DOHH2 (cell line): Measurements from ENCODE around the gene DENND11.

Source experiments
- H3F3A ChIP-seq: fragments of 200-600 bp; sonication (generic), shearing (Covaris generic); 2 replicates; pipeline ENCODE4 v1.6.0; 2016; ENCODE audit warnings: antibody characterized with exemption, mild to moderate bottlenecking; ENCODE audit not compliant: control insufficient read depth, insufficient read depth
- H3K27ac ChIP-seq: fragments of 200-600 bp; sonication (generic); 2 replicates; pipeline ENCODE4 v1.5.1; 2014; ENCODE audit warnings: low read depth, mild to moderate bottlenecking, low read length, moderate library complexity
- H3K27me3 ChIP-seq: fragments of 200-600 bp; sonication (generic); 2 replicates; pipeline ENCODE4 v1.6.1; 2014; ENCODE audit warnings: mild to moderate bottlenecking, low read length, mixed read lengths; ENCODE audit not compliant: control insufficient read depth
- H3K36me3 ChIP-seq: fragments of 200-600 bp; sonication (generic); 2 replicates; pipeline ENCODE4 v1.6.1; 2014; ENCODE audit warnings: mild to moderate bottlenecking, low read length, moderate library complexity, mixed read lengths; ENCODE audit not compliant: control insufficient read depth
- H3K4me1 ChIP-seq: fragments of 200-600 bp; sonication (generic); 2 replicates; pipeline ENCODE4 v1.6.1; 2014; ENCODE audit warnings: mild to moderate bottlenecking, low read length, mixed read lengths; ENCODE audit not compliant: control insufficient read depth
- H3K4me2 ChIP-seq: fragments of 200-600 bp; sonication (generic); 2 replicates; pipeline ENCODE4 v1.6.0; 2014; ENCODE audit warnings: mild to moderate bottlenecking, low read length, moderate library complexity
- H3K4me3 ChIP-seq: fragments of 200-600 bp; sonication (generic); 2 replicates; pipeline ENCODE4 v1.5.1; 2014; ENCODE audit warnings: mild to moderate bottlenecking, low read length, mixed read lengths
- H3K79me2 ChIP-seq: fragments of 200-600 bp; sonication (generic); 2 replicates; pipeline ENCODE4 v1.6.1; 2014; ENCODE audit warnings: mild to moderate bottlenecking, low read length, mixed read lengths; ENCODE audit not compliant: control insufficient read depth
- H3K9me2 ChIP-seq: fragments of 200-600 bp; sonication (generic); replicated peaks from 2 replicates; pipeline ENCODE4 v1.6.1; 2014; ENCODE audit warnings: mild to moderate bottlenecking, low read length, mixed read lengths; ENCODE audit not compliant: control insufficient read depth
- H3K9me3 ChIP-seq: fragments of 200-600 bp; sonication (generic); 2 replicates; pipeline ENCODE4 v1.6.1; 2014; ENCODE audit warnings: antibody characterized with exemption, low read length, mixed read lengths; ENCODE audit not compliant: control insufficient read depth, insufficient read depth
- H4K20me1 ChIP-seq: fragments of 200-600 bp; sonication (generic); 2 replicates; pipeline ENCODE4 v1.6.0; 2014; ENCODE audit warnings: low read depth, mild to moderate bottlenecking, antibody characterized with exemption, low read length, moderate library complexity; ENCODE audit not compliant: control insufficient read depth, insufficient read depth
- EZH2phosphoT487 ChIP-seq: fragments of 200-600 bp; sonication (generic); IDR thresholded peaks from 2 replicates; pipeline ENCODE4 v1.6.1; 2017; ENCODE audit warnings: borderline replicate concordance, mild to moderate bottlenecking, antibody characterized with exemption, low read length, moderate library complexity, mixed read lengths
- TF ChIP-seq, protein P1 (sequence below): fragments of 200-600 bp; sonication (generic); IDR thresholded peaks from one replicate; pipeline ENCODE4 v1.5.1; 2014; ENCODE audit warnings: antibody characterized with exemption, mild to moderate bottlenecking, low read depth, low read length; ENCODE audit not compliant: poor library complexity, severe bottlenecking

The DENND11 gene

DNA sequence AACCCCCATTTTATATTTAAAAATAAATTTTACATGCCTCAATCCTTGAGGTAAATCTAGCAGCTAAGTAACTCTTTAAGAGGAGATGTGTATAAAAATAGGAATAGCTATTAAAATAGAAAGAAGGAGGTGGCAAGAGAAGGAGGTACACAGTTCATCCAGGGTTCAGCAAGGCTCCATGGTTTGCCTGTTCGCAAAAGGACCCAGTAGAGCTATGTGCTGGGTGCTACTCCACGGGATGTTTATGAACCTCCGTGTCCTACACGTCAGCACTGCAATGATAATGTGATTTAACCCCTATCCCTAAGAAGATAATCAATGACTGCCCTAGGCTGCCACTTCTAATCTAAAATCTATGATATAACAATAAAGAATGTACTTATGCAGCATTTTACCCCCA, 926 bp upstream of the DENND11 start:
- no peaks in the 10 kb centered on the region for H3K79me2 ChIP-seq
- TF ChIP-seq, protein P1, sequence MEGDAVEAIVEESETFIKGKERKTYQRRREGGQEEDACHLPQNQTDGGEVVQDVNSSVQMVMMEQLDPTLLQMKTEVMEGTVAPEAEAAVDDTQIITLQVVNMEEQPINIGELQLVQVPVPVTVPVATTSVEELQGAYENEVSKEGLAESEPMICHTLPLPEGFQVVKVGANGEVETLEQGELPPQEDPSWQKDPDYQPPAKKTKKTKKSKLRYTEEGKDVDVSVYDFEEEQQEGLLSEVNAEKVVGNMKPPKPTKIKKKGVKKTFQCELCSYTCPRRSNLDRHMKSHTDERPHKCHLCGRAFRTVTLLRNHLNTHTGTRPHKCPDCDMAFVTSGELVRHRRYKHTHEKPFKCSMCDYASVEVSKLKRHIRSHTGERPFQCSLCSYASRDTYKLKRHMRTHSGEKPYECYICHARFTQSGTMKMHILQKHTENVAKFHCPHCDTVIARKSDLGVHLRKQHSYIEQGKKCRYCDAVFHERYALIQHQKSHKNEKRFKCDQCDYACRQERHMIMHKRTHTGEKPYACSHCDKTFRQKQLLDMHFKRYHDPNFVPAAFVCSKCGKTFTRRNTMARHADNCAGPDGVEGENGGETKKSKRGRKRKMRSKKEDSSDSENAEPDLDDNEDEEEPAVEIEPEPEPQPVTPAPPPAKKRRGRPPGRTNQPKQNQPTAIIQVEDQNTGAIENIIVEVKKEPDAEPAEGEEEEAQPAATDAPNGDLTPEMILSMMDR, result no peak
- TF ChIP-seq EZH2phosphoT487, result no peak
- no peaks in the 10 kb centered on the region for H4K20me1 ChIP-seq
- peaks cover 61% of the 10 kb centered on the region for H3K27me3 ChIP-seq
- peak overlapping the region; percentile 78 for H3K4me2 ChIP-seq
- no peak overlapping the region for H3K4me3 ChIP-seq
- no peaks in the 10 kb centered on the region for H3K9me3 ChIP-seq
- peaks cover 35% of the 10 kb centered on the region for H3K4me1 ChIP-seq
- no peaks in the 10 kb centered on the region for H3K9me2 ChIP-seq
- peaks cover 4% of the 10 kb centered on the region; the same call in 1 of the 2 replicates for H3F3A ChIP-seq
- H3K27ac ChIP-seq, result no peak overlapping the region
- H3K36me3 ChIP-seq, result no peaks in the 10 kb centered on the region

DNA sequence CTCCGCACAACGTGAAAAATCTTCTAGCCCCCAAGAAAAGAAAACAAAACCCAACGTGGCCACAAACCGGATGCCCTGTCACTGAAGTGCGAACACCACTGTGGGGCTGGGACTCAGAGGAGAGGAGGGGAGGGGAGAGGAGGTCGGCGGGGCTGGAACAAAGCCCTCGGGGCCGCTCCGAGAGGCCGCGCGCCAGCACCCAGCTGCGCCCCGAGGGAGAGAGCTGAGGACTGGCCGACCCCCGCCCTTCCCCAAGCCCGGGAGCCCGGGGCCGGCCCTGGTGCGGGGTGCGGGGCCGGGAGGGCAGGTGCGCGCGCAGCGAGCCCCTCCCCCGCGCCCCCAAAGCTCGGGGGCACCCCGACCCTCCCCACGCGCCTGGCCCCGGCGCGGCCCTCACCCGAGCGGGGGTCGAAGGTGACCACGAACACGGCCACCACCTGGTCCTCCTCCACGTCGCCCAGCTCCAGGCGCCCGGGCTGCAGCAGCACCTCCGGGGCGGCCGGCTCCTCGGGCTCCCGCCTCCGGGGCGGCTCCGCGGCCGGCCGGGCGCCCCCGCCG, 398 bp downstream of the DENND11 start:
- no peaks in the 10 kb centered on the region for H3K9me3 ChIP-seq
- TF ChIP-seq, protein P1, result no peak
- no peak for TF ChIP-seq EZH2phosphoT487
- H3K4me2 ChIP-seq, result peak overlapping the region; percentile 72
- H4K20me1 ChIP-seq, result no peaks in the 10 kb centered on the region
- H3K4me3 ChIP-seq, result peak overlapping the region; percentile 75
- H3F3A ChIP-seq, result peaks cover 4% of the 10 kb centered on the region; the same call in 1 of the 2 replicates
- H3K9me2 ChIP-seq, result no peaks in the 10 kb centered on the region
- peaks cover 54% of the 10 kb centered on the region for H3K27me3 ChIP-seq
- H3K79me2 ChIP-seq, result no peaks in the 10 kb centered on the region
- H3K27ac ChIP-seq, result no peak overlapping the region
- no peaks in the 10 kb centered on the region for H3K36me3 ChIP-seq
- peaks cover 36% of the 10 kb centered on the region for H3K4me1 ChIP-seq

DNA sequence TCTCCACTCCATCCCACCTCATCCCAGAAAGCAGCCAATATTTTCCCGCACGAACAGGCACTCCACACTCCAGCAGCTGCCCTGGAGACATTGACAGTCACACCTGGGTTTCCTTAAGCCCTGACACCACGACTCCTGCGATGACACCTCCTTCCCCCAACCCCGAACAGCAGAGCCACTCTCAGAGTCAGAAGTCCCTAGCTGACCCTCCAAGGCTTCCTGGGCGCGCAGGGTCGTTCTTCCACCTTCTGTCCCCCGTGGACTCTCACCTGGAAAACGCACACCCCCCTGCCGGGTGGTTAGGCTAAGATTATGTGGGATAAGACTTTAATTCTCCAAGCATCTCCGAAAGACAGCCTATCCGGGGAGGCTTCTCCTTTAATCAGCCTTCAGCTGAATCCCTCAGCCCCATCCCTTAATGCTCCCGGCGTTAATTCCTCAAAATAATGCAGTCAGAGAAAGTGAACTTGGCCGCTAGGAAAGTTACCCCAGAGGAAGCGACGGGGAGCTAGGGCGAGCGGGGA, 1.1 kb downstream of the DENND11 start:
- Histone ChIP-seq H3K4me1 (peaks cover 42% of the 10 kb centered on the region), H3K9me3 (no peaks in the 10 kb centered on the region), H3K79me2 (no peaks in the 10 kb centered on the region), H3K4me2 (peak overlapping the region; percentile 75), H3K4me3 (peak overlapping the region; percentile 66), H3K27me3 (peaks cover 53% of the 10 kb centered on the region), H3K36me3 (no peaks in the 10 kb centered on the region), H3K9me2 (no peaks in the 10 kb centered on the region), H3F3A (peaks cover 4% of the 10 kb centered on the region; the same call in 1 of the 2 replicates), H4K20me1 (no peaks in the 10 kb centered on the region), H3K27ac (no peak overlapping the region)
- TF ChIP-seq, protein P1, result no peak
- no peak for TF ChIP-seq EZH2phosphoT487
